LHCN-M2 (cell line): ENCODE measurements around the gene ZNF235. TPM values are rescaled to one million over a fixed set of nuclear protein-coding genes. Genes with fewer than 3 reads are reported as not detected.
"Not testable (repeated sequence)": the region's sequence is repeated elsewhere in the genome, so short reads cannot be mapped to it uniquely, and the experiment has no call there.

Experiments used
- DNase-seq: peaks from one replicate; pipeline ENCODE4 v3.0.0-alpha.2; 2012; ENCODE audit warnings: low read depth
- total RNA-seq: library from RNA; depleted of rRNA; stranded (reverse); fragments of >200 nt; gene quantifications from 2 replicates; pipeline ENCODE4 v1.2.3, GENCODE V29; 2014; rRNA removed

ZNF235 gene
- total RNA-seq, 1 experiment from 2014 or later, result 3.5 TPM

- no peak for DNase-seq
These were observed 49.0 kb downstream of the ZNF235 start for GRCh38 chr19:44255705-44256411.

- no peak for DNase-seq
These were observed 50.3 kb downstream of the ZNF235 start for GRCh38 chr19:44254496-44254895.

- not testable (repeated sequence) for DNase-seq
These were observed 51.4 kb downstream of the ZNF235 start for GRCh38 chr19:44253392-44253791.

GRCh38 chr19:44252332-44252731, 52.5 kb downstream of the ZNF235 start:
- DNase-seq, result not testable (repeated sequence)

- DNase-seq, result no peak
These were observed 68.4 kb downstream of the ZNF235 start for GRCh38 chr19:44236384-44236783.

Other genes with a start within 250 kb of the ZNF235 start
- gene ZNF284, start 232.9 kb downstream of the ZNF235 start, total RNA-seq, result 2.6 and 3.0 TPM in 2 replicates
- 14.9 and 17.5 TPM in 2 replicates for gene ZNF224, start 210.7 kb downstream of the ZNF235 start, total RNA-seq
- gene ZNF225, start 191.6 kb downstream of the ZNF235 start, total RNA-seq, result 3.6 and 3.7 TPM in 2 replicates
- gene ZNF234, start 163.5 kb downstream of the ZNF235 start, total RNA-seq, result 6.1 and 8.2 TPM in 2 replicates
- gene ZNF226, start 139.9 kb downstream of the ZNF235 start, total RNA-seq, result 22.4 and 24.7 TPM in 2 replicates
- gene ZNF227, start 92.5 kb downstream of the ZNF235 start, total RNA-seq, result 17.3 and 19.4 TPM in 2 replicates
- 0.06 and 0.46 TPM in 2 replicates for gene ZNF233, start 45.1 kb downstream of the ZNF235 start, total RNA-seq
- 6.2 and 7.0 TPM in 2 replicates for gene ZNF112, start 51.7 kb upstream of the ZNF235 start, total RNA-seq
- 1.4 and 2.2 TPM in 2 replicates for gene ZNF285, start 96.6 kb upstream of the ZNF235 start, total RNA-seq
- gene ZNF229, start 143.4 kb upstream of the ZNF235 start, total RNA-seq, result 3.2 and 3.4 TPM in 2 replicates
- 13.9 and 15.7 TPM in 2 replicates for gene ZNF180, start 195.5 kb upstream of the ZNF235 start, total RNA-seq
- gene CEACAM20, start 224.7 kb upstream of the ZNF235 start, total RNA-seq, result not detected in 2 replicates